DOHH2 (cell line): ENCODE results near the gene NELFE.

Experiments used
- H3F3A ChIP-seq: fragments of 200-600 bp; sonication (generic), shearing (Covaris generic); 2 replicates; pipeline ENCODE4 v1.6.0; 2016; ENCODE audit warnings: antibody characterized with exemption, mild to moderate bottlenecking; ENCODE audit not compliant: control insufficient read depth, insufficient read depth
- H3K27ac ChIP-seq: fragments of 200-600 bp; sonication (generic); 2 replicates; pipeline ENCODE4 v1.5.1; 2014; ENCODE audit warnings: low read depth, mild to moderate bottlenecking, low read length, moderate library complexity
- H3K27me3 ChIP-seq: fragments of 200-600 bp; sonication (generic); 2 replicates; pipeline ENCODE4 v1.6.1; 2014; ENCODE audit warnings: mild to moderate bottlenecking, low read length, mixed read lengths; ENCODE audit not compliant: control insufficient read depth
- H3K36me3 ChIP-seq: fragments of 200-600 bp; sonication (generic); 2 replicates; pipeline ENCODE4 v1.6.1; 2014; ENCODE audit warnings: mild to moderate bottlenecking, low read length, moderate library complexity, mixed read lengths; ENCODE audit not compliant: control insufficient read depth
- H3K4me1 ChIP-seq: fragments of 200-600 bp; sonication (generic); 2 replicates; pipeline ENCODE4 v1.6.1; 2014; ENCODE audit warnings: mild to moderate bottlenecking, low read length, mixed read lengths; ENCODE audit not compliant: control insufficient read depth
- H3K4me2 ChIP-seq: fragments of 200-600 bp; sonication (generic); 2 replicates; pipeline ENCODE4 v1.6.0; 2014; ENCODE audit warnings: mild to moderate bottlenecking, low read length, moderate library complexity
- H3K4me3 ChIP-seq: fragments of 200-600 bp; sonication (generic); 2 replicates; pipeline ENCODE4 v1.5.1; 2014; ENCODE audit warnings: mild to moderate bottlenecking, low read length, mixed read lengths
- H3K79me2 ChIP-seq: fragments of 200-600 bp; sonication (generic); 2 replicates; pipeline ENCODE4 v1.6.1; 2014; ENCODE audit warnings: mild to moderate bottlenecking, low read length, mixed read lengths; ENCODE audit not compliant: control insufficient read depth
- H3K9me2 ChIP-seq: fragments of 200-600 bp; sonication (generic); replicated peaks from 2 replicates; pipeline ENCODE4 v1.6.1; 2014; ENCODE audit warnings: mild to moderate bottlenecking, low read length, mixed read lengths; ENCODE audit not compliant: control insufficient read depth
- H3K9me3 ChIP-seq: fragments of 200-600 bp; sonication (generic); 2 replicates; pipeline ENCODE4 v1.6.1; 2014; ENCODE audit warnings: antibody characterized with exemption, low read length, mixed read lengths; ENCODE audit not compliant: control insufficient read depth, insufficient read depth
- H4K20me1 ChIP-seq: fragments of 200-600 bp; sonication (generic); 2 replicates; pipeline ENCODE4 v1.6.0; 2014; ENCODE audit warnings: low read depth, mild to moderate bottlenecking, antibody characterized with exemption, low read length, moderate library complexity; ENCODE audit not compliant: control insufficient read depth, insufficient read depth
- CTCF ChIP-seq: fragments of 200-600 bp; sonication (generic); IDR thresholded peaks from one replicate; pipeline ENCODE4 v1.5.1; 2014; ENCODE audit warnings: antibody characterized with exemption, mild to moderate bottlenecking, low read depth, low read length; ENCODE audit not compliant: poor library complexity, severe bottlenecking
- EZH2phosphoT487 ChIP-seq: fragments of 200-600 bp; sonication (generic); IDR thresholded peaks from 2 replicates; pipeline ENCODE4 v1.6.1; 2017; ENCODE audit warnings: borderline replicate concordance, mild to moderate bottlenecking, antibody characterized with exemption, low read length, moderate library complexity, mixed read lengths

NELFE gene

GRCh38 chr6:31966506-31966905 lies 7.7 kb upstream of the NELFE start:
- Histone ChIP-seq H3K27ac (no peak overlapping the region), H3K4me3 (no peak overlapping the region), H3K9me2 (no peaks in the 10 kb centered on the region), H3K9me3 (no peaks in the 10 kb centered on the region), H3K4me2 (no peak overlapping the region), H3K79me2 (peaks cover 18% of the 10 kb centered on the region), H3K27me3 (no peaks in the 10 kb centered on the region), H3K4me1 (peaks cover 17% of the 10 kb centered on the region), H4K20me1 (no peaks in the 10 kb centered on the region), H3F3A (no peaks in the 10 kb centered on the region), H3K36me3 (peaks cover 96% of the 10 kb centered on the region)
- TF ChIP-seq CTCF (no peak), EZH2phosphoT487 (no peak)

GRCh38 chr6:31965700-31966099 lies 6.9 kb upstream of the NELFE start:
- Histone ChIP-seq H3K79me2 (peaks cover 12% of the 10 kb centered on the region), H3K36me3 (peaks cover 96% of the 10 kb centered on the region), H3F3A (no peaks in the 10 kb centered on the region), H3K4me1 (peaks cover 10% of the 10 kb centered on the region), H3K27me3 (no peaks in the 10 kb centered on the region), H3K27ac (no peak overlapping the region), H3K4me3 (no peak overlapping the region), H3K4me2 (no peak overlapping the region), H3K9me3 (no peaks in the 10 kb centered on the region), H4K20me1 (no peaks in the 10 kb centered on the region), H3K9me2 (no peaks in the 10 kb centered on the region)
- TF ChIP-seq EZH2phosphoT487 (no peak), CTCF (no peak)

GRCh38 chr6:31963921-31964320 lies 5.2 kb upstream of the NELFE start:
- peaks cover 11% of the 10 kb centered on the region for H3K4me1 ChIP-seq
- no peaks in the 10 kb centered on the region for H3K9me3 ChIP-seq
- H3K79me2 ChIP-seq = peaks cover 17% of the 10 kb centered on the region
- H3K27me3 ChIP-seq = no peaks in the 10 kb centered on the region
- H3K4me2 ChIP-seq = no peak overlapping the region
- H3K27ac ChIP-seq = no peak overlapping the region
- H4K20me1 ChIP-seq = no peaks in the 10 kb centered on the region
- peaks cover 85% of the 10 kb centered on the region for H3K36me3 ChIP-seq
- no peaks in the 10 kb centered on the region for H3K9me2 ChIP-seq
- no peak overlapping the region for H3K4me3 ChIP-seq
- TF ChIP-seq CTCF (no peak), EZH2phosphoT487 (no peak)
- H3F3A ChIP-seq = no peaks in the 10 kb centered on the region

- H4K20me1 ChIP-seq = no peaks in the 10 kb centered on the region
- H3K9me3 ChIP-seq = no peaks in the 10 kb centered on the region
- H3K36me3 ChIP-seq = peaks cover 73% of the 10 kb centered on the region
- H3K79me2 ChIP-seq = peaks cover 38% of the 10 kb centered on the region
- peaks cover 20% of the 10 kb centered on the region for H3K4me1 ChIP-seq
- no peak overlapping the region for H3K4me3 ChIP-seq
- no peak overlapping the region for H3K4me2 ChIP-seq
- no peak overlapping the region for H3K27ac ChIP-seq
- H3K27me3 ChIP-seq = no peaks in the 10 kb centered on the region
- no peaks in the 10 kb centered on the region for H3K9me2 ChIP-seq
- TF ChIP-seq EZH2phosphoT487 (no peak), CTCF (no peak)
- H3F3A ChIP-seq = no peaks in the 10 kb centered on the region
Measured at GRCh38 chr6:31961616-31962015, 2.8 kb upstream of the NELFE start.
